ENCODE results near the gene PREX1.

DNA sequence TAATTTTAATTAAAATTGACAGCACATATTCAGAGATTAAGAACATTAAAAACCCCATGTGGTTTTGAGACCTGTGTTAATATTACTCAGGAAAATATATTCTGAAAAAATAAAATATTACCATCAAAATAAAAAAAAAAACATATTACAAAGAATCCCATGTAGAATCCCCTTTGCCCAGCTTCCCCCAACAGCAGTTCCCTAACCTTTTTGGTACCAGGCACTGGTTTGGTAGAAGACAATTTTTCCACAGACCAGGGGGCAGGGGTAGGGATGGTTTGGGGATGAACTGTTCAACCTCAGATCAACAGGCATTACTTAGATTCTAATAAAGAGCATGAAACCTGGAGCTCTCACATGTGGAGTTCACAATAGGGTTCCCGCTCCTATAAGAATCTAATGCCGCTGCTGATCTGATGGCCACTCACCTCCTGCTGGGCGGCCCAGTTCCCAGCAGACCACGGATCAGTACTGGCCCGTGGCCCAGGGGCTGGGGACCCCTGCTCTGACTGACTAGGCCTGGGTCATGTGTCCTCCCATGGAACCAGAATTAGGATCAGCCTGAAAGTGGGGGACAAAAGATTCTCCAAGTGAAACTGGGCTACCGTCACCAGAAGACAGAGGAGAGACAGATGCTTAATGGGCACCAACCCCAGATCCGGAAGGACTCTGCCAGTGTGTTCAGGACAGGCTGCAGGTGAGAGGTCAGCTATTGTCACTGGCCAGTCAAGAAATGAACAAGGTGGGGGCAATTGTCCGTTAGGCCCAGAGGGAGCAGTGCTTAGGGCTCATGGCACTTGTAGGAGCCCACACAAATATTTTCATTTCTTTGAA, 235.5 kb downstream of the PREX1 start:
- TF ChIP-seq CTCF (IDR thresholded peaks at IDR 0.05): no peak
- no peak for TF ChIP-seq POLR2A (IDR thresholded peaks at IDR 0.05)
